Keratinocyte (primary cell): ENCODE data around the gene PCDH15. TPM values are rescaled to one million over a fixed set of nuclear protein-coding genes. Genes with fewer than 3 reads are reported as not detected.

ENCODE experiments used
- DNase-seq: peaks from one replicate; pipeline ENCODE4 v3.0.0-alpha.2; 2011; ENCODE audit warnings: low read depth, missing footprints, low spot score
- FAIRE-seq: peaks from 2 replicates; lab custom pipeline; 2011; peaks lifted over from hg19 to GRCh38; lab: Jason Lieb, UNC
- H2AFZ ChIP-seq: 2 replicates; pipeline ENCODE4 v1.6.0; 2012; ENCODE audit warnings: low read length, control low read depth, inconsistent platforms; ENCODE audit not compliant: control insufficient read depth
- H3K27ac ChIP-seq: 2 replicates; pipeline ENCODE4 v1.5.1; 2011; ENCODE audit warnings: low read length; ENCODE audit not compliant: control insufficient read depth, insufficient read depth
- H3K27me3 ChIP-seq: 3 replicates; pipeline ENCODE4 v1.6.0; 2011; ENCODE audit warnings: low read length; ENCODE audit not compliant: control insufficient read depth, insufficient read depth; ENCODE audit errors: extremely low read depth
- H3K36me3 ChIP-seq, 2 experiments: 2 replicates in 1 of 2; 3 replicates in 1 of 2; pipeline ENCODE4 v1.5.1; 2011; ENCODE audit warnings: low read length in 2 of 2, mild to moderate bottlenecking in 1 of 2; ENCODE audit not compliant: control insufficient read depth in 2 of 2, insufficient read depth in 2 of 2; ENCODE audit errors: extremely low read depth in 1 of 2
- H3K4me1 ChIP-seq: 3 replicates; pipeline ENCODE4 v1.5.1; 2011; ENCODE audit warnings: low read length; ENCODE audit not compliant: control insufficient read depth, insufficient read depth; ENCODE audit errors: extremely low read depth
- H3K4me2 ChIP-seq: 3 replicates; pipeline ENCODE4 v1.6.0; 2011; ENCODE audit warnings: low read depth, low read length; ENCODE audit not compliant: control insufficient read depth, insufficient read depth; ENCODE audit errors: extremely low read depth
- H3K4me3 ChIP-seq, 3 experiments: fragments of 200-600 bp in 1 of 3; sonication (generic) in 1 of 3; 2 replicates in 2 of 3; 3 replicates in 1 of 3; pipeline ENCODE4 v1.5.1; 2011 to 2016; ENCODE audit warnings: low read length in 3 of 3, mild to moderate bottlenecking in 3 of 3, control low read depth in 2 of 3, inconsistent platforms in 1 of 3, low read depth in 1 of 3, mixed read lengths in 1 of 3, mixed run types in 1 of 3, moderate library complexity in 1 of 3; ENCODE audit not compliant: control insufficient read depth in 2 of 3, insufficient read depth in 2 of 3; ENCODE audit errors: extremely low read depth in 1 of 3
- H3K79me2 ChIP-seq: 2 replicates; pipeline ENCODE4 v1.6.0; 2012; ENCODE audit warnings: low read length; ENCODE audit not compliant: control insufficient read depth, insufficient read depth
- H3K9ac ChIP-seq: 3 replicates; pipeline ENCODE4 v1.6.0; 2011; ENCODE audit warnings: low read length; ENCODE audit not compliant: control insufficient read depth, insufficient read depth; ENCODE audit errors: extremely low read depth
- H3K9me1 ChIP-seq: 3 replicates; pipeline ENCODE4 v1.6.0; 2011; ENCODE audit warnings: low read length; ENCODE audit not compliant: control insufficient read depth, insufficient read depth; ENCODE audit errors: extremely low read depth
- H3K9me3 ChIP-seq: 2 replicates; pipeline ENCODE4 v1.5.1; 2012; ENCODE audit warnings: low read depth, low read length; ENCODE audit not compliant: control insufficient read depth
- H4K20me1 ChIP-seq: 3 replicates; pipeline ENCODE4 v1.6.0; 2011; ENCODE audit warnings: low read length; ENCODE audit not compliant: control insufficient read depth, insufficient read depth; ENCODE audit errors: extremely low read depth
- CTCF ChIP-seq, 3 experiments: IDR thresholded peaks in 1 of 3; conservative IDR thresholded peaks in 1 of 3; optimal IDR thresholded peaks in 1 of 3; 2 replicates in 2 of 3; 3 replicates in 1 of 3; pipeline versions ENCODE3 to v1.5.1; 2011; ENCODE audit warnings: low read length in 3 of 3, mild to moderate bottlenecking in 3 of 3, moderate library complexity in 2 of 3, control low read depth in 1 of 3, inconsistent platforms in 1 of 3; ENCODE audit not compliant: insufficient read depth in 2 of 3; ENCODE audit errors: extremely low read depth in 1 of 3
- EZH2 ChIP-seq: IDR thresholded peaks from one replicate; pipeline ENCODE4 v1.6.1; 2012; ENCODE audit warnings: inconsistent platforms, mild to moderate bottlenecking, low read length, moderate library complexity
- dilution Hi-C: fragments of 300-500 bp; cut with MboI; formaldehyde crosslinking; loops from one replicate; pipeline ENCODE4 v1.7.0; 2020; ENCODE audit warnings: low sequenced_read_pairs; ENCODE audit not compliant: extremely low pct_ligation_motif_present
- polyA plus RNA-seq, 5 experiments: library from polyadenylated mRNA; depleted of rRNA in 3 of 5; stranded (reverse) in 3 of 5; stranded (forward) in 1 of 5; unstranded in 1 of 5; fragments of >200 nt; gene quantifications; 1 replicate in 1 of 5; 2 replicates in 3 of 5; 3 replicates in 1 of 5; pipeline versions ENCODE4 v1.2.1 to v1.2.3, GENCODE V29; 2011 to 2012; ENCODE audit warnings: missing spikeins in 2 of 5, low read depth in 1 of 5, low replicate concordance in 1 of 5

Gene PCDH15
- polyA plus RNA-seq, 1 donor (not counting 4 experiments of a cell fraction or from before 2014, with no cell fraction given) = not detected

- no peaks in the 10 kb centered on the region for H3K9me1 ChIP-seq
Measured at GRCh38 chr10:54011117-54011516, 789.9 kb downstream of the PCDH15 start.

GRCh38 chr10:54010337-54010933, 790.6 kb downstream of the PCDH15 start:
- Histone ChIP-seq H3K27ac (no peak overlapping the region), H3K27me3 (no peaks in the 10 kb centered on the region), H2AFZ (no peak overlapping the region), H3K4me3 (no peak overlapping the region), H3K9ac (no peak overlapping the region), H3K9me1 (no peaks in the 10 kb centered on the region), H3K4me1 (no peaks in the 10 kb centered on the region), H3K9me3 (no peaks in the 10 kb centered on the region), H3K79me2 (no peaks in the 10 kb centered on the region), H4K20me1 (no peaks in the 10 kb centered on the region), H3K4me2 (no peak overlapping the region), H3K36me3 (no peaks in the 10 kb centered on the region)
- TF ChIP-seq EZH2 (no peak), CTCF (optimal IDR thresholded peaks at IDR 0.05 in 1 of 3, IDR thresholded peaks at IDR 0.05 in 1 of 3, conservative IDR thresholded peaks at IDR 0.05 in 1 of 3; ENCODE audit: extremely low read depth in 1 of 3, insufficient read depth in 2 of 3, low read length in 3 of 3) (no peak)
- FAIRE-seq = no peak
- dilution Hi-C loops = no loop called here
- DNase-seq = no peak

More at GRCh38 chr10:54011117-54011516, 789.9 kb downstream of the PCDH15 start:
- Histone ChIP-seq H3K4me3 (no peak overlapping the region), H3K27me3 (no peaks in the 10 kb centered on the region), H3K9me3 (no peaks in the 10 kb centered on the region), H4K20me1 (no peaks in the 10 kb centered on the region), H3K4me1 (no peaks in the 10 kb centered on the region), H3K27ac (no peak overlapping the region), H3K36me3 (no peaks in the 10 kb centered on the region), H3K79me2 (no peaks in the 10 kb centered on the region), H2AFZ (no peak overlapping the region), H3K9ac (no peak overlapping the region), H3K4me2 (no peak overlapping the region)
- FAIRE-seq (no peak), DNase-seq (no peak)
- TF ChIP-seq CTCF (optimal IDR thresholded peaks at IDR 0.05 in 1 of 3, IDR thresholded peaks at IDR 0.05 in 1 of 3, conservative IDR thresholded peaks at IDR 0.05 in 1 of 3; ENCODE audit: extremely low read depth in 1 of 3, insufficient read depth in 2 of 3, low read length in 3 of 3) = no peak
- no peak for TF ChIP-seq EZH2
- dilution Hi-C loops = no loop called here
